Measurements from ENCODE around the gene PRSS53.

DNA sequence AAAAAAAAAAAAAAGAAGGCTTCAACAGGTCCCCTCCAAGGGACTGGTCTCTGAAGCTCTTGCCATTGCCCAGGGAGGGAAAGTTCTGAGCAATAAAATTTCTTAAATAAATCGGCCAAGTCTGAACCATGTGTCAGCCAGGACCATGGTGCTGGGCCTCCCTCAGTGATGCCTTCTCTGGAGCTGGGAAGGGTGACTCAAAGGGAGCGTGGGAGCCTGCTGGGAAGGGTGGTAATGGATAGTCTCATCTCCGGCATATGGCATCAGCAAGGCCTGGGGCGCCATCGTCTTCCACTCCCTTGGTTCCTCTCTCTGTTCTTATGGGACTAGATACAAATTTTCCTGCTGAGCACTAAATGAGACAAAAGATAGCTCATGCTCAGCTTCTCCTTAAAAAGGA lies 3.6 kb upstream of the PRSS53 start:
- TF ChIP-seq CTCF (IDR thresholded peaks at IDR 0.05) (no peak), POLR2A (IDR thresholded peaks at IDR 0.05) (no peak)
